Measurements from ENCODE around the gene DHRS7B.

Gene DHRS7B

GRCh38 chr17:21161498-21162393 lies 35.0 kb downstream of the DHRS7B start:
- DNase-seq: no peak

- DNase-seq: no peak
Measured at GRCh38 chr17:21162394-21162775, 35.6 kb downstream of the DHRS7B start.

- DNase-seq: no peak
Measured at GRCh38 chr17:21163101-21163500, 36.3 kb downstream of the DHRS7B start.

GRCh38 chr17:21164216-21164615 lies 37.5 kb downstream of the DHRS7B start:
- DNase-seq: no peak

GRCh38 chr17:21164620-21165019 lies 37.9 kb downstream of the DHRS7B start:
- DNase-seq: no peak

GRCh38 chr17:21165922-21166594 lies 39.3 kb downstream of the DHRS7B start:
- no peak for DNase-seq

GRCh38 chr17:21166595-21167210 lies 39.9 kb downstream of the DHRS7B start:
- DNase-seq: no peak

GRCh38 chr17:21167303-21167702 lies 40.5 kb downstream of the DHRS7B start:
- DNase-seq: no peak

- no peak for DNase-seq
Measured at GRCh38 chr17:21168555-21168865, 41.7 kb downstream of the DHRS7B start.

GRCh38 chr17:21169496-21169895 lies 42.7 kb downstream of the DHRS7B start:
- no peak for DNase-seq

GRCh38 chr17:21170809-21171208 lies 44.0 kb downstream of the DHRS7B start:
- no peak for DNase-seq

GRCh38 chr17:21171309-21171922 lies 44.7 kb downstream of the DHRS7B start:
- no peak for DNase-seq

- no peak for DNase-seq
Measured at GRCh38 chr17:21171970-21172510, 45.3 kb downstream of the DHRS7B start.

- DNase-seq: no peak
Measured at GRCh38 chr17:21172846-21173245, 46.1 kb downstream of the DHRS7B start.

- DNase-seq: no peak
Measured at GRCh38 chr17:21173543-21173942, 46.8 kb downstream of the DHRS7B start.

GRCh38 chr17:21174186-21174585 lies 47.4 kb downstream of the DHRS7B start:
- DNase-seq: no peak

- DNase-seq: no peak
Measured at GRCh38 chr17:21174713-21175112, 47.9 kb downstream of the DHRS7B start.

GRCh38 chr17:21176773-21177395 lies 50.1 kb downstream of the DHRS7B start:
- DNase-seq: no peak

GRCh38 chr17:21177401-21177800 lies 50.6 kb downstream of the DHRS7B start:
- DNase-seq: no peak

GRCh38 chr17:21177854-21178600 lies 51.3 kb downstream of the DHRS7B start:
- no peak for DNase-seq

- DNase-seq: no peak
Measured at GRCh38 chr17:21183468-21183867, 56.7 kb downstream of the DHRS7B start.

GRCh38 chr17:21184570-21184969 lies 57.8 kb downstream of the DHRS7B start:
- DNase-seq: no peak

All from activated CD4-positive, alpha-beta T cell treated with anti-CD3 and anti-CD28 coated beads, Interleukin-2, amount 50 U/mL, for 1 hour (primary cell).